Adrenal gland (tissue), 5 donors: Measurements from ENCODE around the gene MAPK13.

Experiments used
- POLR2A ChIP-seq, 2 donors: fragments of 450-650 bp; IDR thresholded peaks; one replicate each; pipeline ENCODE4 v1.6.1; 2017; ENCODE audit warnings: antibody characterized with exemption in 2 of 2, mild to moderate bottlenecking in 2 of 2, moderate library complexity in 1 of 2
- TF ChIP-seq, protein P1 (sequence below), 6 experiments: fragments of 450-650 bp in 4 of 6; fragments of 200-600 bp in 2 of 6; sonication (generic) in 1 of 6; IDR thresholded peaks; 1 replicate in 5 of 6; 2 replicates in 1 of 6; pipeline versions ENCODE4 v1.5.1 to v1.8.0; 2016 to 2021; ENCODE audit warnings: antibody characterized with exemption in 6 of 6, mild to moderate bottlenecking in 2 of 6, moderate library complexity in 1 of 6
- donor health status: DM: no; HTN: no; CAD: no.

DNA sequence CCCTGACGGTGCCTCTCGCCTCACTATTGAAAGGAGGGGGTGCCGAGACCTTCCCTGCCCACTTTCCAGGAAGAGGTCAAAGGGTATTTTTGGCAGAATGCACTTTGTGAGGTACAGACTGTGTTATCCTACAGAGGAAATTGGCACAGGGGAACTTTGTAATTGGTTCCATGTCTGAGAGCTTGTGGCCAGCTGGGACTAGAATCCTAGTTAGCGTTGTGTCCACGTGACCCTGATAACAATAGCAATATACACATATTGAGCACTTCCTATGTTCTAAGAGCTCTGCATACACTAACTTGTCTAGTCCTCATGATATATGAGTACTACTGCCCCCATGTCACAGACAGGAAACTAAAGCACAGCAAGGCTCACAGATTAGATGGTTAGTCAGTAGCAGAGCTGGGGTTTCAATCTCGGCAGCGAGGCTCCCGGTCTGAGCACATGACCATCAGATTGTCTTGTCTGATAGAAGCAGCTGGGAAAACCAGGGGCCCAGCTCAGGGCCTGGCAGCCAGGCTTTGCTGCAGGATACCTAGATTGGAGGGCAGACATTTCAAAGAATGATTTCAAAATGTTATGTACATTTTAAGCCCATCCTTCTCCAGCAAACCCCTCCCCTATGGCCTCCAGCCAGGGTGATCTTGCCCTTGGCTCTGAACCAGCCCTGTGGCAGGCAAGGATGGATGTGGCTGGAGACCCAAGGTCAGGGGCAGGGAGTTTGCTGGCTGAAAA lies 1.4 kb downstream of the MAPK13 start:
- TF ChIP-seq, protein P1, sequence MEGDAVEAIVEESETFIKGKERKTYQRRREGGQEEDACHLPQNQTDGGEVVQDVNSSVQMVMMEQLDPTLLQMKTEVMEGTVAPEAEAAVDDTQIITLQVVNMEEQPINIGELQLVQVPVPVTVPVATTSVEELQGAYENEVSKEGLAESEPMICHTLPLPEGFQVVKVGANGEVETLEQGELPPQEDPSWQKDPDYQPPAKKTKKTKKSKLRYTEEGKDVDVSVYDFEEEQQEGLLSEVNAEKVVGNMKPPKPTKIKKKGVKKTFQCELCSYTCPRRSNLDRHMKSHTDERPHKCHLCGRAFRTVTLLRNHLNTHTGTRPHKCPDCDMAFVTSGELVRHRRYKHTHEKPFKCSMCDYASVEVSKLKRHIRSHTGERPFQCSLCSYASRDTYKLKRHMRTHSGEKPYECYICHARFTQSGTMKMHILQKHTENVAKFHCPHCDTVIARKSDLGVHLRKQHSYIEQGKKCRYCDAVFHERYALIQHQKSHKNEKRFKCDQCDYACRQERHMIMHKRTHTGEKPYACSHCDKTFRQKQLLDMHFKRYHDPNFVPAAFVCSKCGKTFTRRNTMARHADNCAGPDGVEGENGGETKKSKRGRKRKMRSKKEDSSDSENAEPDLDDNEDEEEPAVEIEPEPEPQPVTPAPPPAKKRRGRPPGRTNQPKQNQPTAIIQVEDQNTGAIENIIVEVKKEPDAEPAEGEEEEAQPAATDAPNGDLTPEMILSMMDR (IDR thresholded peaks at IDR 0.05), result no peak
- TF ChIP-seq POLR2A (IDR thresholded peaks at IDR 0.05), result peak in 1 of 2 donors; percentile 74
